ENCODE results near the gene ENTR1. TPM values are rescaled to one million over a fixed set of nuclear protein-coding genes. Genes with fewer than 3 reads are reported as not detected.

The ENTR1 gene
- total RNA-seq, 1 experiment from 2014 or later = 36.5 TPM

GRCh38 chr9:136377341-136378169, 32.9 kb downstream of the ENTR1 start:
- DNase-seq (ENCODE audit: low spot score) = no peak

DNA sequence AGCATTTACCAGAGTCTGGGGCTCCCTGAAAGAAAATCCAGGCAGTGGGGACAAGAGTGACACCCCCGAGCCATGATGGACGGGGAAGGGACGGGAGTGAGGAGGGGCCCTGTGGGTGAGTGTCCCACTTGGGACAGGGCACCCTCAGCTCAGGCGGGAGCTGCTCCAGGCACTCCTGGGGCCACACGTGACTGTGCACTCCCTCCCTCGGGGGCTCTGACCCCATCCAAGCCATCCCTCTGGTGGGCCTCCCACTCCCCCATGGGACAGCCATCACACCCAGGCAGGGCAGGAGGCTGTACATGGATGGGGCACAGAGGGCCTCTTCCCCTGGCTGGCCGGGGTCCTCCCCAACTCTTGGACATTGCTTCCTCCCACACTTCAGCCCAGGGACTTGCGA, 34.0 kb downstream of the ENTR1 start:
- no peak for DNase-seq (ENCODE audit: low spot score)

GRCh38 chr9:136375096-136375495, 35.3 kb downstream of the ENTR1 start:
- no peak for DNase-seq (ENCODE audit: low spot score)

DNA sequence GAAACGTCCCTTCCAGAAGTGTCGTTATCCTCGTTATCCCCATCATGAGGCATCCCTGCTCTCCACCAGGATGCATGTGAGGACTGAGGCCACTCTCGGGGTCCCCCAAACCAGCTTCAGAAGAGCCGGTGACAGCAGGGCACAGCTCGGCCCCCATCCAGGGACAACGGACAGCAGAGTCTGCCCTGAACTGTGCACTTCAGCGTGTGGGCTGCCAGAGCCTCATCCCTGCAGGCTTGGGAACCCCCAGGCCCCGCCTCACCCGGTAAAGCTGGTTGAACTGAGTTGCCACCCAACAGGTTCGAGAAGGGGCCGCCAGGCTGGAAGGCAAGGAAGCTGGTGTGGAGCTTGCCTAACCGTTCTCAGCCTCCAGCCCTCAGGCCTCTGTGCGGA, 36.2 kb downstream of the ENTR1 start:
- DNase-seq (ENCODE audit: low spot score) = no peak

GRCh38 chr9:136373300-136374182, 36.9 kb downstream of the ENTR1 start, which contains the start of gene CARD9:
CARD9 (minus strand) TSS chr9:136373669; CDS start chr9:136372078, 1,591 bp downstream.
- no peak for DNase-seq (ENCODE audit: low spot score)

DNA sequence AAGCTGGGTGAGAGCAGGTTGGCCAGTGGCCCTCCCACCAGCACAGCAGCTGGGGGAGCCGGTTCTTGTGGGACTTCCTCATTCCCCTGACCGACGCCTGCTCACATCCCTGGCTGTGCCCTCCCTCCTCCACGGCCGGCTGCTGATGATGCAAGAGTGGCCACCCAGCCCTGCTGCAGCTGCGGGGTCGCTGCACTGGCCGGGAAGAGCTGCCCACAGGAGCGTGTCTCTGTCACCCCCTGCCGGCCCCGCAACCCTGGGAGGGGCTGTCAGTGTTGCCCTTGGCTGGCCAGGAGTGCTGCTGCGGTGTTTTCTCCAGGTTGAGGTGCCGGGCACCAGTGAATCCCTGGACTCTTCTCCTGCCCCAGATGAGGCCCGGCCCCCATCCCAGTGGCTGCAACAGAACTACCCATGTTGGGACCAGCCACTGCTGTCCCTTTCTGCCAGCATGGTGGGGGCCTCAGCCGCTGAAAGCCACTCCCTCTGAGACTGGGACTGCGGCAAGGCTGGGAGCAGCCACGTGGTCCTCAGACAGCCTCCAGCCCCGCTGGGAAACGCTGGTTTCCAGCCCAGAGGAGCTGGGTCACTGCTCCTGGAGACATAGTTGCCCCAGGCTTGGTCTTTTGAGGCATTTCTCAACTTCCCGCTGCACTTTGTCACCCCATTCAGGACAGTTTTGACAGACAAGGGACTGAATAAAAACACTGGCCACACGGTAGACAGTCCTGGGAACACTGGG, 37.7 kb downstream of the ENTR1 start:
- DNase-seq (ENCODE audit: low spot score) = peak; percentile 40

DNA sequence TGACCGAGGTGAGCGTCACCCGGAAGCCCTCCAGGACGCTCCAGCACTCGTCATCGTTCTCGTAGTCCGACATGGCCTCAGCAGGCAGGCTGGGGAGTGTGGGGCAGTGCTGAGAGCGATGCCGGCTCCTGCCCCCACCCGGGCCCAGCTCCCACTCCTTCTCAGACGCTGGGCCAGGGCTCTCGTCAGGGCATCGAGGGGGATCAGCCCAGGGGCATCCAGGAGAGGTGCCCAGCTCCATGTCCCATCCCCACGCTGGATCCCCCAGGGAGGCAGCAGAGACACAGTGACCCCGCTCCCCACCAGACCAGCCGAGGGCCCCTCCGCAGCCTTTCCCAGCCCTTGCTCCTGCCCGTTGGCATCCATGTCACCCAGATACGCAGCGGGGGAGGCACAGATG, 38.4 kb downstream of the ENTR1 start:
- DNase-seq (ENCODE audit: low spot score) = no peak

- DNase-seq (ENCODE audit: low spot score) = no peak
Observed at GRCh38 chr9:136371533-136371880, 38.9 kb downstream of the ENTR1 start.

DNA sequence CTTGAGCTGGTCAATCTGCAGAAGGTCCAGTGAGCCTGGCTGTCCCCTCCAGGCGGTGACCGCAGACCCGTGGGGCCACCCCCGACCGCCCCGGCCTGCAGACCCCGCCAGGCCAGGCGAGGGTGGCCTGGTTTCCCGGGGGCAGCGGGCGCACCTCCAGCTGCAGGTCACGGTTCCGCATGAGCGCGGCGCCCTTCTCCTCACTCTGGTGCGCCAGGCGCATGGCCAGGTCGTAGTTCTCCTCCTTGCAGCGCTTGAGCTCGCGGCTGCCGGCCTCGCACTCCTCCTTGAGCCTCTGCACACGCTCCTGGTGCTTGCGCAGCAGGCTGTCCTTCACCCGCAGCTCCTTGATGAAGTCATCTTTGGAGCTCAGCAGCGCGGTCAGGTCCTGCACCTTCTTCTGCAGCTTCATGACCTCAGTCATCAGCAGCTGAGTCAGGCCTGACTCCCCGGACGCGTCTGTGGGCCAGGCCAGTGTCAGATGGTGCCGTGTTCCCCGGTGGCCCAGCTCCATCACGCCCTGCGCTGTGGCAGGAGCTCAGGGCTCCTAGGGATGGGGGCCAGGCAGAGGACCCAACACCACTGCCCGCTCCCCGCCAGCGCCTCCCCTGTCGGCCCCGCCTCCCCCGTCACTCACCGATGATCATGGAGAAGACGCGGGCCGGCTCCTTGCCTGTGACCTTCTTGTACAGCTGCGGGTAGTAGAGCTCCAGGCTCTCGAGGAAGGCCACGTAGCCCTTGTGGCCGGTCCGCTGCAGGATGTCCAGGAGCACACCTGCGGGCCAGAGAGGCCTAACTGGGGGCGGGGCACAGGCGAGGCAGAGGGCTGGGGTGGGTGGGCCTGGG, 39.5 kb downstream of the ENTR1 start:
- DNase-seq (ENCODE audit: low spot score) = no peak

DNA sequence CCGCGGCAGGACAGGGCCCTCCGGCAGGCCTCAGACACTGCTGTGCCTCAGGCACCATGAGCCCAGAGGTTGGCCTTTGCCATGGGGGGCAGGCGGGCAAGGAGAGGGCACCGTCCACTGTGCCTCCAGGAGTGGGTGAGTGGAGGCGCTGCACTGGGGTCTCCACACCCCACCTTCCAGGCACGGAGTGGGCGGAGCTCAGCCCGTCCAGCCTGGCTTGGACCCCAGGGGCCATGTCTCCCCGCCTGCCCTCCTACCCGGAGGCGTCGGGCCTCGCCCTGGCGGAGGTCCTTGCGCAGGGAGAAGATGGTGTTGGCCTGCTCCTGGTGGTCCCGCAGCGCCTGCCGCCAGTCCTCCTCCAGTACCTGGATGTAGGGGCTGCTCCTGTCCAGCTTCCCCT, 40.4 kb downstream of the ENTR1 start:
- DNase-seq (ENCODE audit: low spot score) = no peak

GRCh38 chr9:136368190-136368589, 42.2 kb downstream of the ENTR1 start:
- no peak for DNase-seq (ENCODE audit: low spot score)

DNA sequence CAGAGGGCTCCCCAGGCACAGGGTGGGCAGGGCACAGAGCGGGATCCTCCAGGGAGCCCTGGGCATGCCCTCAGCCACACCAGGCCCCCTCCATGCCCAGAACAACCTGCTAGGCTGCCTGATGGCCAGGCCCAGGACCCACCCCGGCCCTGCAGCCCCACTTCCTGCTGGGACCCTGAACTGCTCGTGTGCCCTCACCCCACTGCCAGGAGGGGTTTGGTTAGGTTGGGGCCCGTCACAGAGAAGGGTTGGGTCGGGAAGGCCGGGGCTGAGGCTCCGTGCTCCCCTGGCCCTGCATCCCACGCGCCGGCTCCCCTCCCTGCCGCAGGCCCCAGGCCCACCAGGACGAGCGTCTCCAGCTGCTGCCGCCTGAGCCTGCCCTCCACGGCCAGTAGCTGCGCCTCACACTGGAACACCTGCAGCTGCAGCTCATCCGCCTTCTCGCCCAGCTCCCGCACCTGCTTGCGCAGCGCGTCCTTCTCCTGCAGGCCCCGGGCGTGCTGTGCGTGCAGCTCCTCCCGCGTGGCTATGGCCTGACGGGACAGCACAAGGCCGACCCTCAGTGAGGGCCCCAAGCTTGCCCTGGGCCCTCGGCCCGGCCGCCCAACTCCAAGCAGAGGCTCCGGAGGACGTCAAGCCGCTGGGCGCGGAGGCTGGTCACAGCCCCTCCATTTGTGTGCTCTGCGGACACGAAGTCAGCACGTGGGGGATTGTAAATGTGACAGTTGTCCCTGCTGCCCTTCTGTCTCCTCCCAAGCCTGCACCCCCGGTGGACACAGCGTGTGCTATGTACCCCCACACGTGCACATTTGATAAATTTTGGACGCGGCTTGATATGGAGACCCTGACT, 42.9 kb downstream of the ENTR1 start:
- no peak for DNase-seq (ENCODE audit: low spot score)

DNA sequence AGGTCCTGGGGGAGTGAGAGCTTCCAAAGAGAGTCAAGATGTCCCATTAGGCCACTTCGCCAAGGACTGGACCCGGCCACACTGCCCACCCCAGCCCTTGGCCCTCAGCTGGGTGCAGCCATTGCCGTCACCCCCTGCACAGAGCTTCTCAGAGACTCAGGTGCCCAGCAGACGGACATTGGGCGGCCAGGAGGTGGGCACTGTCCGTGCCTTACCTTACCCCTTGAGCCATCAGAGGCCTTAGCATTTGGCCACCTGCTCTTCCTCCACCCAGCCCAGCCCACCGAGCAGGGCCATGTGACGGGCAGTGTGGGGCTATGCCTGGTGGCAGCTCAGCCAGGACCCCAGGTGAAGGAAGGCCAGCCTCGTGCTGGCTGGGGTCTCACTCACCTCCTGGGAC, 43.6 kb downstream of the ENTR1 start:
- DNase-seq (ENCODE audit: low spot score) = no peak

GRCh38 chr9:136365775-136366222, 44.6 kb downstream of the ENTR1 start:
- no peak for DNase-seq (ENCODE audit: low spot score)

- DNase-seq (ENCODE audit: low spot score) = no peak
Observed at GRCh38 chr9:136364942-136365774, 45.3 kb downstream of the ENTR1 start.

- DNase-seq (ENCODE audit: low spot score) = no peak
Observed at GRCh38 chr9:136363949-136364748, 46.3 kb downstream of the ENTR1 start.

DNA sequence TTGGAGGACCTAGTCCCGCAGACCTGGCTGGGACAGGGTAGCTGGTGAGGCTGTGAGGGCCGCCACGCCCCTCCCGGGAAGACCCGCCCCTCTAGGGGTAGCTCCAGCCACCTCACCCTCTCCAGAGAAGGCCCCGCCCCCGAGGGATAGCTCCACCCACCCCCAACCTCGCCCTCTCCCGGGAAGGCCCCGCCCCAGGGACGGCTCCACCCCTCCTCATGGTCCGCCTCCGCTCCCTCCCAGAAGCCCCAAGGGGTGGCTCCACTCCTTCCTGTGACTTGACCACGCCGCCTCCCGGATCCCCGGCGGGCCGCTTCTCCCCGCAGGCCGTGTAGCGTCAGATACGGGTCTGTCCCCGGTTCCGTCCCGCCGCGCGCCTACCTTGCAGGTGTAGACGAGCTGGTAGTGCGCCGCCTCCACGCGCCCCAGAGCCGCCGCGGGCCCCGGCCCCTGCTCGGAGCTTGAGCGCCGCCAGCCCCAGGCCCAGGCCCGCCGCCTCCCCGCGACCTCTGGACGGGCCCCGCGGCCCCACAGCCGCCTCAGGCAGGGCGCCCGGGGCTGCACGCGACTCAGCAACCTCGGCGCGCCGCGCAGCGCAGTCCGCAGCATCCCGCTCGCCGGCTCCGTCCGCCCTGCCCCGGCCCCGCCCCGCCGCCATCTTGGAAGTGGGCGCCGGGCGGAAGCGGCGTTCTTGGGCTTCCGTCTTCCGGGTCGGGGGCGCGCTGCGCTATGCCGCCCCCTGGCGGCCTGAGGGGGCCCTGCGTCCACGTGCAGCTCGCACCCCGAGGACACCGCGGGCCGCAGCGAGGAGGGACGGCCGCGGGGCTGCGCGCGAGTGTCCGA, 47.1 kb downstream of the ENTR1 start, which contains the start of gene DNLZ:
TSS of gene DNLZ (minus strand) at position 639 of the 843 bp plus-strand sequence. CDS start at position 609, 30 bp downstream.
- DNase-seq (ENCODE audit: low spot score) = peak; percentile 84
